GM12874 (cell line): Measurements from ENCODE around the gene DSTYK.

Experiments used
- TF ChIP-seq, protein P1 (sequence below): IDR thresholded peaks from 2 replicates; pipeline ENCODE4 v1.5.1; 2011; ENCODE audit warnings: low read depth, mild to moderate bottlenecking, control low read depth, low read length, moderate library complexity; ENCODE audit not compliant: insufficient read depth

DSTYK gene

GRCh38 chr1:205211169-205211838 lies at the start of gene DSTYK:
TSS of gene DSTYK (minus strand) at chr1:205211702. CDS start at chr1:205211535, 167 bp downstream.
- TF ChIP-seq, protein P1, sequence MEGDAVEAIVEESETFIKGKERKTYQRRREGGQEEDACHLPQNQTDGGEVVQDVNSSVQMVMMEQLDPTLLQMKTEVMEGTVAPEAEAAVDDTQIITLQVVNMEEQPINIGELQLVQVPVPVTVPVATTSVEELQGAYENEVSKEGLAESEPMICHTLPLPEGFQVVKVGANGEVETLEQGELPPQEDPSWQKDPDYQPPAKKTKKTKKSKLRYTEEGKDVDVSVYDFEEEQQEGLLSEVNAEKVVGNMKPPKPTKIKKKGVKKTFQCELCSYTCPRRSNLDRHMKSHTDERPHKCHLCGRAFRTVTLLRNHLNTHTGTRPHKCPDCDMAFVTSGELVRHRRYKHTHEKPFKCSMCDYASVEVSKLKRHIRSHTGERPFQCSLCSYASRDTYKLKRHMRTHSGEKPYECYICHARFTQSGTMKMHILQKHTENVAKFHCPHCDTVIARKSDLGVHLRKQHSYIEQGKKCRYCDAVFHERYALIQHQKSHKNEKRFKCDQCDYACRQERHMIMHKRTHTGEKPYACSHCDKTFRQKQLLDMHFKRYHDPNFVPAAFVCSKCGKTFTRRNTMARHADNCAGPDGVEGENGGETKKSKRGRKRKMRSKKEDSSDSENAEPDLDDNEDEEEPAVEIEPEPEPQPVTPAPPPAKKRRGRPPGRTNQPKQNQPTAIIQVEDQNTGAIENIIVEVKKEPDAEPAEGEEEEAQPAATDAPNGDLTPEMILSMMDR = no peak

DNA sequence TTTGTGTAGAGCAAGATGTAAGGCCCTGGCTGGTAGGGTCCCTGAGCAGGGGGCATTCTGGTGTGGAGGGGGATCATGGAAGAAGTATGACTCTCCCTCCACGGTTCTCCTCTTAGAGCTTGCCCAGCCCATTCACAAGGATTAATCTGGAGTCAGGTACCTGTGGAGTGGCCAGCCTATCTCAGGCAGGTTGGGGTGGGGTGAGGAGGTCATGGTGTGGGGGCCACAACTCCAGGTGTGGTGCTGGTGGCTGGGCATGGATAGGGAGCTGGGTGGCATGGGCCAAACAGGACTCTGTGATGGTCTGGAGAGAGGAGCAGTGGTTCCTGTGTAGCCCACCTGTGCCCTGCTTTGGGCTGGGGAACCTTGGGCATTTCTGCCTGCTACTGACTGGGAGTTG lies 48.5 kb upstream of the DSTYK start:
- TF ChIP-seq, protein P1 = no peak

DNA sequence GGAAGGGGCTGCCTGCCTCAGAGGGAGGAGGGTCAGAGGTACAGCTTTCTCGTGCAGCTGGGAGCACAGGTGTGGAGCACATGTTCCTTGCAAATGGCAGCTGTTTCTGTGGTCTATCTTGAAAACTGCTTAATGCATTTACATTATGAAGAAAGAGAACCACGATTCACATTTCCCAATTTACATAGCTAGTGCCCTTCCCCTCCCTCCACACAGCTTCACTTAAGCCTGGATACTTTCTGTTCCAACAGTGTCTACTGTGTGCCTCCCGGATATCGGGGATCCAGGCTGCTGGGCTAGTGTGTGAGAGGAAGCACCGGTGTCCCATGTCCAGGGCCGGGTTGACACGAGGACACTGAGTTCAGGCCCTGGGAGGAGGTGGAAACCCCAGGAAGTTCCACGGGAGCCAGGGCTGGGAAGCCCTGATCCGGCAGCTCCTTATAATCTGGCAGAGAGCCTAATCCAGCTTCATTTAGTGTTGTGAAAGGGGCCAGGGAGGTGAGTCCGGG lies 47.9 kb upstream of the DSTYK start:
- TF ChIP-seq, protein P1 = no peak

DNA sequence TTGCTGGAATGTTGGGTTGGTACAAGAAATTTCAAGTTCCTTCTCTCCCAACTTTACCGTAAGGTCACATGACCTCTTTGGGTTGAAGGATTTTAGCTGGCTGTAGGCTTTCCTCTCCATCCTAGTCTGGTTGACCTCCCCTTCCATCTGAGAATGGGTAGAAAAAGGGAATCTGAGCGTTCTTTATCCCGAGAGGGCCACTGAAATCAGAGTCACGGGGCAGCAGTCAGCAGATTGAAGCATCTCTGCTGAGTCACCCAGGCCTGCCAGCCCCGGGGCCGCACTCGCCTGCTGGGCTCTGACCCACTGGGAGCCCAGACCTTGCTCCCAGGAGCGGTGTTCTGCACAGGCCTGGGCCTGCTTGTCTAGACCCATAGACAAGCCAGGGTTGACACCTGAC lies 47.2 kb upstream of the DSTYK start:
- TF ChIP-seq, protein P1 = no peak

- TF ChIP-seq, protein P1 = no peak
These were observed 46.8 kb upstream of the DSTYK start for GRCh38 chr1:205258261-205258691.

DNA sequence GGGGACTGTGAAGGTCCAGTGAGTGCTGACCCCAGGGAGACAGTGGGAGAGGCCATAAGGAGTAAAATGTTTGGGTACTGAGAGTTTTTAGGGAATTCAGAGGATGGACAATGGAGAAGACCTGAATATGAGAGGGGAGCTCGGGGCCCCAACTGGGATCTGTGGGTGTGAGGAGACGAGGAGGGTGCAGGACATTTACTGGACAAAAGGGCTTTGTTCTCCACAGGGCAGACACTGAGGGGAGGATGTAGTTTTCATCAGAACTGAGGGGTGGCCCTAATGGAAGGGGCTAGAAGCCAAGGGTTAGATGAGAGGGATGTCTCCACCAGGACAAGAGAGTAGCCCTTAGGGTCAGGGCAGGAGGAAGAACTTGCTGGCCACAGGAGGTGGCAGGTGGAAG lies 46.2 kb upstream of the DSTYK start:
- TF ChIP-seq, protein P1 = no peak

- TF ChIP-seq, protein P1 = no peak
These were observed 45.6 kb upstream of the DSTYK start for GRCh38 chr1:205256951-205257625.
